ENCODE results near the gene ANKRD36B.
"Not testable (repeated sequence)": the region's sequence is repeated elsewhere in the genome, so short reads cannot be mapped to it uniquely, and the experiment has no call there.

DNA sequence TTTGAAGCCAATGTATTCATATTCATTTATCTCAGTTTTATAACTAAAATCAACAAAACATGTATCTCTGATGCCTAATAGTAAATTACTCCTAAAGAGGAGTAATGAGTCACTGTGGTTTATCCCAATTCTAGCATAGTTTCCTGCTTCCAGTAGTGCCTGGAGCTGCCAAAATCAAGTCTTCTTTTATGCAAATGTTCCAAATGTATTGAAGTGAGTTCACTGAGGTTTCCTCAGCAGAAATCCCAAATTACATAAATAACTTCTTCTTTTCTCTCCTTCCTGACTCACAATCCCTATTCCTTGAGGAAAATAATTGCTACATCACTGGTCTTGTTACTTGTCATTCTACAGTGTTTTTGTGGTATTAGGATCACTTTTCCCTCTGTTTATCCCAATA is 44.8 kb downstream of the ANKRD36B start:
- not testable (repeated sequence) for TF ChIP-seq NFRKB (IDR thresholded peaks at IDR 0.05); FOXK2 (IDR thresholded peaks at IDR 0.05); SUZ12 (IDR thresholded peaks at IDR 0.05); ELF4 (IDR thresholded peaks at IDR 0.05); SP1 (IDR thresholded peaks at IDR 0.05); FOXM1 (IDR thresholded peaks at IDR 0.05; ENCODE audit: borderline replicate concordance); FOXA1 (IDR thresholded peaks at IDR 0.05); CTBP1 (IDR thresholded peaks at IDR 0.05; ENCODE audit: borderline replicate concordance); BHLHE40 (IDR thresholded peaks at IDR 0.05; ENCODE audit: borderline replicate concordance)

All from HEK293T (cell line).